Spleen (tissue), 11 donors: ENCODE results near the gene PTBP3. TPM values are rescaled to one million over a fixed set of nuclear protein-coding genes. Genes with fewer than 3 reads are reported as not detected.

Experiments
- DNase-seq: peaks from one replicate; pipeline ENCODE4 v3.0.0-alpha.2; 2020
- H3K27ac ChIP-seq, 8 donors: fragments of 200-600 bp; sonication (generic) in 7 of 8; 1 replicate in 4 of 8; 2 replicates in 4 of 8; pipeline versions ENCODE4 v1.5.0 to v1.8.0; 2016 to 2021; ENCODE audit warnings: inconsistent platforms in 4 of 8, mild to moderate bottlenecking in 4 of 8, moderate library complexity in 1 of 8
- H3K27me3 ChIP-seq, 7 donors: fragments of 200-600 bp; sonication (generic) in 6 of 7; replicated peaks in 1 of 7; 1 replicate in 4 of 7; 2 replicates in 3 of 7; pipeline versions ENCODE4 v1.5.0 to v1.8.0; 2016 to 2021; ENCODE audit warnings: inconsistent platforms in 3 of 7, mild to moderate bottlenecking in 1 of 7
- H3K36me3 ChIP-seq, 6 donors: fragments of 200-600 bp; sonication (generic) in 5 of 6; 1 replicate in 4 of 6; 2 replicates in 2 of 6; pipeline versions ENCODE4 v1.5.0 to v1.8.0; 2016 to 2021; ENCODE audit warnings: inconsistent platforms in 2 of 6
- H3K4me1 ChIP-seq, 6 donors: fragments of 200-600 bp; sonication (generic) in 5 of 6; 1 replicate in 3 of 6; 2 replicates in 3 of 6; pipeline versions ENCODE4 v1.5.0 to v1.8.0; 2016 to 2021; ENCODE audit warnings: inconsistent platforms in 3 of 6
- H3K4me3 ChIP-seq, 8 donors: fragments of 200-600 bp; sonication (generic) in 7 of 8; 1 replicate in 4 of 8; 2 replicates in 4 of 8; pipeline versions ENCODE4 v1.5.0 to v1.8.0; 2016 to 2021; ENCODE audit warnings: inconsistent platforms in 4 of 8, mild to moderate bottlenecking in 4 of 8, moderate library complexity in 2 of 8
- H3K9me3 ChIP-seq, 8 donors: fragments of 200-600 bp; sonication (generic) in 7 of 8; 1 replicate in 4 of 8; 2 replicates in 4 of 8; pipeline versions ENCODE4 v1.5.0 to v1.8.0; 2016 to 2021; ENCODE audit warnings: inconsistent platforms in 4 of 8
- POLR2A ChIP-seq, 3 donors: fragments of 450-650 bp; IDR thresholded peaks; one replicate each; pipeline ENCODE4 v1.5.1; 2017; ENCODE audit warnings: antibody characterized with exemption in 3 of 3, mild to moderate bottlenecking in 1 of 3
- POLR2AphosphoS5 ChIP-seq, 3 donors: sonication (generic); formaldehyde crosslinking; IDR thresholded peaks; one replicate each; pipeline ENCODE4 v1.5.1; 2017; ENCODE audit warnings: antibody characterized with exemption in 3 of 3
- WGBS, 5 donors: extraction: QIAGEN DNeasy Blood & Tissue Kit in 3 of 5; methylation state at CpG; one replicate each; pipeline versions ENCODE4 v1.1.5 to v1.1.7; 2013 to 2018; 5-methylcytosine and 5-hydroxymethylcytosine counted together
- intact Hi-C: fragments of 100-400 bp; cut with DNase I; formaldehyde crosslinking; loops from one replicate; pipeline ENCODE4 v1.15.0; 2023; ENCODE audit warnings: low total_unique reads
- polyA plus RNA-seq, 3 donors: library from polyadenylated mRNA; stranded (reverse); fragments of 200-250 nt; gene quantifications; one replicate each; pipeline ENCODE4 v1.2.1, GENCODE V29; 2013
- total RNA-seq, 7 donors: library from RNA; depleted of rRNA in 3 of 7; stranded (reverse); fragments of >200 nt in 3 of 7; fragmentation: NEBNext Ultra II Directional in 4 of 7; extraction: Animal tissue kit (Norgen Biotek cat#: 25700) in 4 of 7; gene quantifications; one replicate each; pipeline versions ENCODE4 v1.1.0 to v1.2.1, GENCODE V29; 2016 to 2021
- TF ChIP-seq, protein P1 (sequence below), 11 experiments: fragments of 200-600 bp in 7 of 11; fragments of 450-650 bp in 4 of 11; sonication (generic) in 4 of 11; IDR thresholded peaks in 8 of 11; conservative IDR thresholded peaks in 3 of 11; 1 replicate in 7 of 11; 2 replicates in 4 of 11; pipeline versions ENCODE4 v1.4.0 to v1.8.0; 2016 to 2021; ENCODE audit warnings: antibody characterized with exemption in 11 of 11, inconsistent platforms in 4 of 11, mild to moderate bottlenecking in 1 of 11
- donor health status: healthy with polysubstance abuse.
- donor health status: DM: no; HTN: no; CAD: no; lungs with moderate emphysema.
- donor health status: DM: no; HTN: no; CAD: no.
- donor health status: Bipolar disorder and iron deficiency.
- donor health status: healthy.
- donor health status: DM: no; HTN: no; CAD: no.
- donor health status: DM: yes; HTN: yes; CAD: no.

PTBP3 gene
- total and polyA plus RNA-seq, 10 donors, result 10.6 to 107 (median 85.6) TPM

GRCh38 chr9:112187404-112187803, 146.0 kb downstream of the PTBP3 start:
- intact Hi-C loops, result no loop called here
- Histone ChIP-seq H3K27me3 (no peaks in the 10 kb centered on the region), H3K36me3 (no peaks in the 10 kb centered on the region), H3K27ac (no peak overlapping the region), H3K4me1 (no peaks in the 10 kb centered on the region), H3K4me3 (no peak overlapping the region), H3K9me3 (peaks cover 0 to 5% (median 0%) of the 10 kb centered on the region in 8 donors)
- TF ChIP-seq POLR2AphosphoS5 (IDR thresholded peaks at IDR 0.05) (no peak), POLR2A (IDR thresholded peaks at IDR 0.05) (no peak)
- TF ChIP-seq, protein P1, sequence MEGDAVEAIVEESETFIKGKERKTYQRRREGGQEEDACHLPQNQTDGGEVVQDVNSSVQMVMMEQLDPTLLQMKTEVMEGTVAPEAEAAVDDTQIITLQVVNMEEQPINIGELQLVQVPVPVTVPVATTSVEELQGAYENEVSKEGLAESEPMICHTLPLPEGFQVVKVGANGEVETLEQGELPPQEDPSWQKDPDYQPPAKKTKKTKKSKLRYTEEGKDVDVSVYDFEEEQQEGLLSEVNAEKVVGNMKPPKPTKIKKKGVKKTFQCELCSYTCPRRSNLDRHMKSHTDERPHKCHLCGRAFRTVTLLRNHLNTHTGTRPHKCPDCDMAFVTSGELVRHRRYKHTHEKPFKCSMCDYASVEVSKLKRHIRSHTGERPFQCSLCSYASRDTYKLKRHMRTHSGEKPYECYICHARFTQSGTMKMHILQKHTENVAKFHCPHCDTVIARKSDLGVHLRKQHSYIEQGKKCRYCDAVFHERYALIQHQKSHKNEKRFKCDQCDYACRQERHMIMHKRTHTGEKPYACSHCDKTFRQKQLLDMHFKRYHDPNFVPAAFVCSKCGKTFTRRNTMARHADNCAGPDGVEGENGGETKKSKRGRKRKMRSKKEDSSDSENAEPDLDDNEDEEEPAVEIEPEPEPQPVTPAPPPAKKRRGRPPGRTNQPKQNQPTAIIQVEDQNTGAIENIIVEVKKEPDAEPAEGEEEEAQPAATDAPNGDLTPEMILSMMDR (IDR thresholded peaks at IDR 0.05 in 8 of 11, conservative IDR thresholded peaks at IDR 0.05 in 3 of 11), result no peak
- 89 to 97% (median 93%) methylated on average over 4 of the region's 4 CpGs for WGBS, 5 donors
- no peak for DNase-seq

DNA sequence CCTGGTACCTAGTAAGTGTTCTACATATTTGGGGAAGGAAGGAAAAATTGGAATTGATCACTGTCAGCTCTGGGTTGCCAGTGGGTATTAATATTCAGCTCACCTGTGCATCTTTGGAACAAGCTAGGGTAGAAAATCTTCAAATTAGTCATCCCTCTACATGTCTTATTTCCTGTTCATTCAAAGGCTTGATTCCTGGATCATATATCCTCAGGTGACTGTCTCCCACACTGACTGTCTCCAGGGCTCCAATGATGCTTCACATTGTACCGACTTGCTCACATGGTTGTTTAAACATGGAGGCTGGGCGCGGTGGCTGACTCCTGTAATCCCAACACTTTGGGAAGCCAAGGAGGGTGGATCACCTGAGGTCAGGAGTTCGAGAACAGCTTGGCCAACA, 146.7 kb downstream of the PTBP3 start:
- H3K9me3 ChIP-seq, result peaks cover 0 to 5% (median 0%) of the 10 kb centered on the region in 8 donors
- no peak overlapping the region for H3K4me3 ChIP-seq
- 89 to 98% (median 94%) methylated on average over 4 of the region's 4 CpGs for WGBS, 5 donors
- H3K27ac ChIP-seq, result no peak overlapping the region
- H3K36me3 ChIP-seq, result no peaks in the 10 kb centered on the region
- DNase-seq, result no peak
- H3K4me1 ChIP-seq, result no peaks in the 10 kb centered on the region
- intact Hi-C loops, result no loop called here
- TF ChIP-seq, protein P1 (IDR thresholded peaks at IDR 0.05 in 8 of 11, conservative IDR thresholded peaks at IDR 0.05 in 3 of 11), result no peak
- TF ChIP-seq POLR2A (IDR thresholded peaks at IDR 0.05), result no peak
- no peak for TF ChIP-seq POLR2AphosphoS5 (IDR thresholded peaks at IDR 0.05)
- H3K27me3 ChIP-seq, result no peaks in the 10 kb centered on the region

GRCh38 chr9:112184946-112185345, 148.5 kb downstream of the PTBP3 start:
- no peak for DNase-seq
- no peak overlapping the region for H3K4me3 ChIP-seq
- H3K4me1 ChIP-seq, result peaks cover 4 to 17% (median 13%) of the 10 kb centered on the region in 6 donors
- H3K27me3 ChIP-seq, result no peaks in the 10 kb centered on the region
- peaks cover 0 to 5% (median 0%) of the 10 kb centered on the region in 8 donors for H3K9me3 ChIP-seq
- H3K36me3 ChIP-seq, result no peaks in the 10 kb centered on the region
- H3K27ac ChIP-seq, result no peak overlapping the region
- WGBS, 5 donors, result 88 to 94% (median 93%) methylated on average over 2 of the region's 2 CpGs
- TF ChIP-seq, protein P1 (IDR thresholded peaks at IDR 0.05 in 8 of 11, conservative IDR thresholded peaks at IDR 0.05 in 3 of 11), result no peak
- TF ChIP-seq POLR2A (IDR thresholded peaks at IDR 0.05), result no peak
- TF ChIP-seq POLR2AphosphoS5 (IDR thresholded peaks at IDR 0.05), result no peak
- intact Hi-C loops, result no loop called here

DNA sequence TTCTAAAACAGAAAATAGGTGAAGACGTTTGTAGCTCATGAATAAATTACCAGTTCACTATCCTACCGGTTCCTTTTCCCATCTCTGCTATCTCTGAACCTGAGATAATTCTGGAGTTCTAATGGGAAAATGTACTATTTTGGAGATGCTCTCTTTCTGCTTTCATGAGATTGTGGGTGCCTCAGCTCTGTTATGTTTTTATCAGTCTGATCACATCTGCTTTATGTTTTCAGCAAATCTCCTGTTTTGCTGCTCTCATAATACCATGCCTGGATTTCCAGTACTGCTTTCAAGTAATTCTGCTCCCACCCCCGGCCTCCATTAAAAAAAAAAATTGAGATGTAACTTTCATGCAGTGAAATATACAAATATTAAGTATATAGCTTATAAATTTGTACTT, 149.2 kb downstream of the PTBP3 start:
- Histone ChIP-seq H3K9me3 (peaks cover 0 to 5% (median 0%) of the 10 kb centered on the region in 8 donors), H3K36me3 (no peaks in the 10 kb centered on the region), H3K4me3 (no peak overlapping the region), H3K27me3 (no peaks in the 10 kb centered on the region), H3K4me1 (peaks cover 4 to 23% (median 16%) of the 10 kb centered on the region in 6 donors), H3K27ac (no peak overlapping the region)
- 77 to 89% (median 81%) methylated on average over 3 of the region's 3 CpGs for WGBS, 5 donors
- TF ChIP-seq POLR2A (IDR thresholded peaks at IDR 0.05) (no peak), POLR2AphosphoS5 (IDR thresholded peaks at IDR 0.05) (no peak)
- TF ChIP-seq, protein P1 (IDR thresholded peaks at IDR 0.05 in 8 of 11, conservative IDR thresholded peaks at IDR 0.05 in 3 of 11), result no peak
- DNase-seq, result no peak
- intact Hi-C loops, result no loop called here
